Lower leg skin (tissue), 3 donors: ENCODE data around the gene TNFAIP8L2.

Experiments
- POLR2A ChIP-seq, 2 donors: fragments of 450-650 bp; IDR thresholded peaks; one replicate each; pipeline ENCODE4 v1.6.1; 2016 to 2017; ENCODE audit warnings: antibody characterized with exemption in 2 of 2, mild to moderate bottlenecking in 1 of 2, moderate library complexity in 1 of 2
- TF ChIP-seq, protein P1 (sequence below), 3 donors: fragments of 450-650 bp; IDR thresholded peaks; one replicate each; pipeline ENCODE4 v1.5.1; 2016; ENCODE audit warnings: antibody characterized with exemption in 3 of 3, mild to moderate bottlenecking in 3 of 3, moderate library complexity in 2 of 3

GRCh38 chr1:151199873-151200581 is 43.6 kb downstream of the TNFAIP8L2 start:
- TF ChIP-seq, protein P1, sequence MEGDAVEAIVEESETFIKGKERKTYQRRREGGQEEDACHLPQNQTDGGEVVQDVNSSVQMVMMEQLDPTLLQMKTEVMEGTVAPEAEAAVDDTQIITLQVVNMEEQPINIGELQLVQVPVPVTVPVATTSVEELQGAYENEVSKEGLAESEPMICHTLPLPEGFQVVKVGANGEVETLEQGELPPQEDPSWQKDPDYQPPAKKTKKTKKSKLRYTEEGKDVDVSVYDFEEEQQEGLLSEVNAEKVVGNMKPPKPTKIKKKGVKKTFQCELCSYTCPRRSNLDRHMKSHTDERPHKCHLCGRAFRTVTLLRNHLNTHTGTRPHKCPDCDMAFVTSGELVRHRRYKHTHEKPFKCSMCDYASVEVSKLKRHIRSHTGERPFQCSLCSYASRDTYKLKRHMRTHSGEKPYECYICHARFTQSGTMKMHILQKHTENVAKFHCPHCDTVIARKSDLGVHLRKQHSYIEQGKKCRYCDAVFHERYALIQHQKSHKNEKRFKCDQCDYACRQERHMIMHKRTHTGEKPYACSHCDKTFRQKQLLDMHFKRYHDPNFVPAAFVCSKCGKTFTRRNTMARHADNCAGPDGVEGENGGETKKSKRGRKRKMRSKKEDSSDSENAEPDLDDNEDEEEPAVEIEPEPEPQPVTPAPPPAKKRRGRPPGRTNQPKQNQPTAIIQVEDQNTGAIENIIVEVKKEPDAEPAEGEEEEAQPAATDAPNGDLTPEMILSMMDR (IDR thresholded peaks at IDR 0.05) = no peak
- no peak for TF ChIP-seq POLR2A (IDR thresholded peaks at IDR 0.05)
